Measurements from ENCODE around the gene SPINK4. TPM values are rescaled to one million over a fixed set of nuclear protein-coding genes. Genes with fewer than 3 reads are reported as not detected.

SPINK4 gene, protein sequence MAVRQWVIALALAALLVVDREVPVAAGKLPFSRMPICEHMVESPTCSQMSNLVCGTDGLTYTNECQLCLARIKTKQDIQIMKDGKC
- total RNA-seq: not detected in 2 replicates

GRCh38 chr9:33239921-33240320, at the start of gene SPINK4:
Gene SPINK4, plus strand, starts transcription at chr9:33240167. Its CDS starts 42 bp downstream, at chr9:33240209.

GRCh38 chr9:33264473-33265177, 24.7 kb downstream of the SPINK4 start, which contains the start of the genes BAG1 and CHMP5:
Gene BAG1, minus strand, starts transcription at chr9:33264708.
Gene CHMP5, plus strand, starts transcription at chr9:33265049. Its CDS starts 30 bp downstream, at chr9:33265079.

GRCh38 chr9:33290247-33291030, 50.5 kb downstream of the SPINK4 start, which contains the start of gene NFX1:
Gene NFX1, plus strand, starts transcription at chr9:33290516. Its CDS starts 57 bp downstream, at chr9:33290573.

Other genes starting within 250 kb of the SPINK4 start
- 24.9 and 25.6 TPM in 2 replicates for gene APTX, start 238.5 kb upstream of the SPINK4 start, total RNA-seq
- 248 and 274 TPM in 2 replicates for gene DNAJA1, start 214.9 kb upstream of the SPINK4 start, total RNA-seq
- 17.9 and 18.7 TPM in 2 replicates for gene SMU1, start 163.5 kb upstream of the SPINK4 start, total RNA-seq
- gene B4GALT1, start 72.8 kb upstream of the SPINK4 start, total RNA-seq: 30.3 and 36.7 TPM in 2 replicates
- 47.0 and 67.6 TPM in 2 replicates for gene BAG1, start 24.5 kb downstream of the SPINK4 start, total RNA-seq
- 70.3 and 77.7 TPM in 2 replicates for gene CHMP5, start 24.9 kb downstream of the SPINK4 start, total RNA-seq
- gene NFX1, start 50.3 kb downstream of the SPINK4 start, total RNA-seq: 14.4 and 14.5 TPM in 2 replicates
- 0.07 TPM in 1 of 2 replicates, not detected in the other for gene AQP7, start 162.4 kb downstream of the SPINK4 start, total RNA-seq
- 1.3 and 1.6 TPM in 2 replicates for gene AQP3, start 207.4 kb downstream of the SPINK4 start, total RNA-seq
- 42.9 and 45.2 TPM in 2 replicates for gene NOL6, start 233.8 kb downstream of the SPINK4 start, total RNA-seq

Data from mammary microvascular endothelial cell (primary cell).